Gastrocnemius medialis (tissue), 4 donors: Measurements from ENCODE around the gene TPRG1L. TPM values are rescaled to one million over a fixed set of nuclear protein-coding genes. Genes with fewer than 3 reads are reported as not detected.

ENCODE experiments used
- ATAC-seq, 2 donors: fragments of 150-250 bp; one replicate each; pipeline ENCODE4 v1.9.1; 2016
- DNase-seq, 2 donors: peaks; one replicate each; pipeline ENCODE4 v3.0.0-alpha.2; 2019
- H3K27ac ChIP-seq, 4 donors: fragments of 200-600 bp; sonication (generic); 1 replicate in 1 of 4; 2 replicates in 3 of 4; pipeline ENCODE4 v1.5.1; 2016 to 2018; ENCODE audit warnings: mild to moderate bottlenecking in 2 of 4, moderate library complexity in 1 of 4
- H3K27me3 ChIP-seq, 3 donors: fragments of 200-600 bp; sonication (generic) in 2 of 3; 1 replicate in 1 of 3; 2 replicates in 2 of 3; pipeline versions ENCODE4 v1.5.1 to v1.6.0; 2016 to 2019; ENCODE audit warnings: mild to moderate bottlenecking in 1 of 3, moderate library complexity in 1 of 3
- H3K36me3 ChIP-seq, 2 donors: fragments of 200-600 bp; sonication (generic) in 1 of 2; one replicate each; pipeline ENCODE4 v1.5.1; 2017 to 2018
- H3K4me1 ChIP-seq, 2 donors: fragments of 200-600 bp; sonication (generic) in 1 of 2; one replicate each; pipeline ENCODE4 v1.5.1; 2016 to 2017; ENCODE audit warnings: mild to moderate bottlenecking in 2 of 2
- H3K4me3 ChIP-seq, 4 donors: fragments of 200-600 bp; sonication (generic) in 3 of 4; 1 replicate in 1 of 4; 2 replicates in 3 of 4; pipeline ENCODE4 v1.5.1; 2016 to 2019; ENCODE audit warnings: mild to moderate bottlenecking in 2 of 4
- H3K9me3 ChIP-seq, 3 donors: fragments of 200-600 bp; sonication (generic) in 2 of 3; 1 replicate in 1 of 3; 2 replicates in 2 of 3; pipeline ENCODE4 v1.5.1; 2016 to 2019
- CTCF ChIP-seq, 5 experiments: fragments of 450-650 bp in 3 of 5; fragments of 200-600 bp in 2 of 5; sonication (generic) in 2 of 5; IDR thresholded peaks in 4 of 5; conservative IDR thresholded peaks in 1 of 5; 1 replicate in 4 of 5; 2 replicates in 1 of 5; pipeline ENCODE4 v1.5.1; 2016 to 2019; ENCODE audit warnings: antibody characterized with exemption in 5 of 5, mild to moderate bottlenecking in 3 of 5, moderate library complexity in 3 of 5
- POLR2A ChIP-seq, 2 donors: fragments of 450-650 bp; IDR thresholded peaks; one replicate each; pipeline ENCODE4 v1.6.1; 2017; ENCODE audit warnings: antibody characterized with exemption in 2 of 2, mild to moderate bottlenecking in 2 of 2, moderate library complexity in 2 of 2
- in situ Hi-C, 4 donors: fragments of 200-750 bp; cut with MboI; loops; one replicate each; pipeline versions ENCODE4 v1.15.0 to v1.8.0; 2017; ENCODE audit warnings: low sequenced_read_pairs in 4 of 4
- intact Hi-C: fragments of 100-400 bp; cut with DNase I; formaldehyde crosslinking; loops from one replicate; pipeline ENCODE4 v1.15.1; 2023; ENCODE audit warnings: low total_unique reads
- total RNA-seq, 4 donors: library from RNA; depleted of rRNA; stranded (reverse); fragments of >200 nt; gene quantifications; one replicate each; pipeline versions ENCODE4 v1.1.0 to v1.2.3, GENCODE V29; 2016

Gene TPRG1L
- total RNA-seq, 4 donors from 2014 or later: 25.3 to 38.7 (median 30.0) TPM

DNA sequence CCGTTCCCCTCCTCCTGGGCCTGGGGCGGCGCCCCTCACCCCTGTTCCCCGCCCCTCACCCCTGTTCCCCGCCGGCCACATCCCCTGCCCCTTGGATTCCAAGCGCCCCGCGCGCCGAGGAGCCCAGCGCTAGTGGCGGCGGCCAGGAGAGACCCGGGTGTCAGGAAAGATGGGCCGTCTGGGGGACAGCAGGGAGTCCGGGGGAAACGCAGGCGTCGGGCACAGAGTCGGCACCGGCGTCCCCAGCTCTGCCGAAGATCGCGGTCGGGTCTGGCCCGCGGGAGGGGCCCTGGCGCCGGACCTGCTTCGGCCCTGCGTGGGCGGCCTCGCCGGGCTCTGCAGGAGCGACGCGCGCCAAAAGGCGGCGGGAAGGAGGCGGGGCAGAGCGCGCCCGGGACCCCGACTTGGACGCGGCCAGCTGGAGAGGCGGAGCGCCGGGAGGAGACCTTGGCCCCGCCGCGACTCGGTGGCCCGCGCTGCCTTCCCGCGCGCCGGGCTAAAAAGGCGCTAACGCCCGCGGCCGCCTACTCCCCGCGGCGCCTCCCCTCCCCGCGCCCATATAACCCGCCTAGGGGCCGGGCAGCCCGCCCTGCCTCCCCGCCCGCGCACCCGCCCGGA is 27.2 kb downstream of the TPRG1L start, which contains the start of gene TP73:
Gene TP73, plus strand, starts transcription at position 587 of the 618 bp plus-strand sequence. CDS start 29,850 bp downstream, outside the sequence.
- peaks cover 45 to 54% (median 53%) of the 10 kb centered on the region in 3 donors for H3K27me3 ChIP-seq

GRCh38 chr1:3652548-3653285 is 27.9 kb downstream of the TPRG1L start:
- Histone ChIP-seq H3K27ac (no peak overlapping the region), H3K9me3 (no peaks in the 10 kb centered on the region), H3K4me3 (peak overlapping the region in 3 of 4 donors; percentile 25 to 78 (median 25)), H3K4me1 (peaks cover 11 to 21% of the 10 kb centered on the region in 2 donors), H3K27me3 (peaks cover 45 to 54% (median 53%) of the 10 kb centered on the region in 3 donors), H3K36me3 (no peaks in the 10 kb centered on the region)
- TF ChIP-seq POLR2A (IDR thresholded peaks at IDR 0.05): no peak
- no peak for TF ChIP-seq CTCF (IDR thresholded peaks at IDR 0.05 in 4 of 5, conservative IDR thresholded peaks at IDR 0.05 in 1 of 5)
- no peak for DNase-seq
- intact Hi-C loops (no loop called here), in situ Hi-C loops (no loop called here)
- no peak for ATAC-seq

More for the DNA sequence above, 27.2 kb downstream of the TPRG1L start, which contains the start of gene TP73:
- Histone ChIP-seq H3K4me1 (peaks cover 11 to 21% of the 10 kb centered on the region in 2 donors), H3K36me3 (peaks cover 0 to 4% of the 10 kb centered on the region in 2 donors), H3K4me3 (peak within 1 kb of the TSS; percentile 16 to 78 (median 30)), H3K27ac (no peak within 1 kb of the TSS), H3K9me3 (no peaks in the 10 kb centered on the region)
- ATAC-seq: no peak
- no peak for TF ChIP-seq CTCF (IDR thresholded peaks at IDR 0.05 in 4 of 5, conservative IDR thresholded peaks at IDR 0.05 in 1 of 5)
- no peak for TF ChIP-seq POLR2A (IDR thresholded peaks at IDR 0.05)
- DNase-seq: no peak
- in situ Hi-C loops: no loop called here
- intact Hi-C loops: no loop called here

- intact Hi-C loops: no loop called here
- TF ChIP-seq CTCF (IDR thresholded peaks at IDR 0.05 in 4 of 5, conservative IDR thresholded peaks at IDR 0.05 in 1 of 5): no peak
- no peak for TF ChIP-seq POLR2A (IDR thresholded peaks at IDR 0.05)
- Histone ChIP-seq H3K27ac (no peak overlapping the region), H3K4me3 (no peak overlapping the region), H3K9me3 (no peaks in the 10 kb centered on the region), H3K4me1 (peaks cover 11 to 21% of the 10 kb centered on the region in 2 donors), H3K27me3 (peaks cover 45 to 54% (median 53%) of the 10 kb centered on the region in 3 donors), H3K36me3 (no peaks in the 10 kb centered on the region)
- peak in 1 of 2 donors; percentile 6 for DNase-seq
- in situ Hi-C loops: no loop called here
- no peak for ATAC-seq
Measured at GRCh38 chr1:3653286-3653618, 28.4 kb downstream of the TPRG1L start.

GRCh38 chr1:3654549-3655281 is 29.9 kb downstream of the TPRG1L start:
- no peak for ATAC-seq
- H3K36me3 ChIP-seq: no peaks in the 10 kb centered on the region
- in situ Hi-C loops (no loop called here), intact Hi-C loops (no loop called here)
- DNase-seq: peak in 1 of 2 donors; percentile 0
- peaks cover 0 to 9% of the 10 kb centered on the region in 2 donors for H3K4me1 ChIP-seq
- peaks cover 45 to 56% (median 53%) of the 10 kb centered on the region in 3 donors for H3K27me3 ChIP-seq
- H3K27ac ChIP-seq: no peak overlapping the region
- H3K9me3 ChIP-seq: no peaks in the 10 kb centered on the region
- H3K4me3 ChIP-seq: no peak overlapping the region
- TF ChIP-seq POLR2A (IDR thresholded peaks at IDR 0.05) (no peak), CTCF (IDR thresholded peaks at IDR 0.05 in 4 of 5, conservative IDR thresholded peaks at IDR 0.05 in 1 of 5) (no peak)
